Measurements from ENCODE around the gene PKNOX2. TPM values are rescaled to one million over a fixed set of nuclear protein-coding genes. Genes with fewer than 3 reads are reported as not detected.

Gene PKNOX2
- total and polyA plus RNA-seq, 2 of the 8 experiments (the other 6 are each of a cell fraction or from before 2014, with no cell fraction given) = 2.0 TPM

DNA sequence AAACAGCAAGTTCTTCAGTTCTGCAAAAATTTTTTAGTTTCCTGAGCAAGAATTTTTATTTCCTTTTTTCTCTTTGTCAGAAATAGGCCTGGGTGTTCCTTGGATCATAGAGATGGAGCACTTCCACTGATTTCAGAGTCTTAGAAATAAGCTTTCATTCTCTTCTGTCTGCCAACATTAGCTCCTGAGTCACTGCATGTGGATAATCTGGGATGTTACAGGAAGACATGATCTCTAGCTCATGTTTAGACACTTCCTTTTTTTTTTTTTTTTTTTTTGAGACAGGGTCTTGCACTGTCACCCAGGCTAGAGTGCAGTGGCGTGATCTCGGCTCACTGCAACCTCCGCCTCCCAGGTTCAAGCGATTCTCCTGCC is 39.9 kb upstream of the PKNOX2 start:
- Histone ChIP-seq H2BK12ac (ENCODE audit: low read depth, low read length) (no peak overlapping the region), H3K4me3 (ENCODE audit: extremely low read depth in 1 of 4, insufficient read depth in 2 of 4, low read depth in 3 of 4, low read length in 4 of 4) (no peak overlapping the region), H3K27me3 (replicated peaks in 1 of 4; ENCODE audit: control insufficient read depth in 3 of 4, extremely low read depth in 1 of 4, insufficient read depth in 3 of 4, low read length in 3 of 4) (peaks cover 0 to 6% (median 2%) of the 10 kb centered on the region in 4 experiments; a peak in 4 of 7 replicates), H2AFZ (ENCODE audit: low read length) (no peak overlapping the region; the same call in 1 of the 2 replicates), H2BK5ac (ENCODE audit: low read depth, low read length) (no peak overlapping the region), H2BK20ac (ENCODE audit: low read length) (no peak overlapping the region), H3K27ac (ENCODE audit: low read depth, low read length) (no peak overlapping the region), H3K23ac (ENCODE audit: insufficient read length) (no peak overlapping the region), H3K14ac (ENCODE audit: insufficient read length) (no peak overlapping the region), H2BK15ac (ENCODE audit: low read length) (no peak overlapping the region), H4K20me1 (replicated peaks in 1 of 2; ENCODE audit: control insufficient read depth in 1 of 2, insufficient read depth in 2 of 2, low read length in 2 of 2) (no peaks in the 10 kb centered on the region), H3K23me2 (ENCODE audit: low read depth, low read length) (no peaks in the 10 kb centered on the region), H4K8ac (ENCODE audit: extremely low read depth, insufficient read depth, low read length) (no peak overlapping the region), H4K5ac (ENCODE audit: insufficient read length, low read depth, low read length) (no peak overlapping the region), H3K4me1 (replicated peaks in 1 of 4; ENCODE audit: control insufficient read depth in 3 of 4, insufficient read depth in 4 of 4, low read length in 3 of 4) (no peaks in the 10 kb centered on the region), H3K79me2 (ENCODE audit: control insufficient read depth in 1 of 2, insufficient read depth in 2 of 2, low read length in 2 of 2) (no peaks in the 10 kb centered on the region), H3K18ac (ENCODE audit: extremely low read depth, low read length) (no peak overlapping the region), H3K4me2 (ENCODE audit: insufficient read depth in 1 of 2, low read depth in 2 of 2, low read length in 2 of 2) (no peak overlapping the region), H3K36me3 (ENCODE audit: control insufficient read depth in 2 of 4, insufficient read depth in 4 of 4, low read length in 3 of 4) (no peaks in the 10 kb centered on the region), H3K56ac (replicated peaks; ENCODE audit: insufficient read length, low read depth, low read length) (no peak overlapping the region), H2AK5ac (ENCODE audit: low read depth, low read length) (no peak overlapping the region), H3K4ac (replicated peaks; ENCODE audit: insufficient read length, low read depth, low read length) (no peak overlapping the region), H3K9me3 (ENCODE audit: insufficient read depth in 2 of 2, low read depth in 1 of 2, low read length in 1 of 2) (peaks cover 0 to 6% of the 10 kb centered on the region in 2 experiments; a peak in 1 of 4 replicates), H3K79me1 (ENCODE audit: low read depth, low read length) (no peaks in the 10 kb centered on the region), H3K9ac (replicated peaks in 1 of 4; ENCODE audit: extremely low read depth in 1 of 4, low read depth in 3 of 4, low read length in 3 of 4) (no peak overlapping the region), H2BK120ac (replicated peaks; ENCODE audit: low read depth, low read length) (no peak overlapping the region), H4K91ac (replicated peaks; ENCODE audit: insufficient read length, low read length) (no peak overlapping the region)
- TF ChIP-seq TBP (IDR thresholded peaks at IDR 0.05; ENCODE audit: low read depth, low read length) (no peak), TCF12 (IDR thresholded peaks at IDR 0.05; ENCODE audit: low read depth, low read length) (no peak), CBX5 (IDR thresholded peaks at IDR 0.05; ENCODE audit: low read depth, low read length) (no peak), SIRT6 (IDR thresholded peaks at IDR 0.05; ENCODE audit: low read length) (no peak), YY1 (IDR thresholded peaks at IDR 0.05; ENCODE audit: low read depth, low read length) (no peak), SUZ12 (IDR thresholded peaks at IDR 0.05; ENCODE audit: low read length) (no peak)
- WGBS, 2 experiments (ENCODE audit: extremely low coverage in 1 of 2, insufficient coverage in 1 of 2, insufficient read length in 1 of 2, insufficient replicate concordance in 2 of 2, low coverage in 1 of 2, low lambda C conversion rate in 2 of 2, missing lambda C conversion rate in 1 of 2) = 84% methylated on average over 4 of the region's 4 CpGs; no CpG with 5 or more reads in 1 of the 2 experiments
- POLR2A ChIA-PET (ENCODE audit: partially characterized antibody) = interaction anchor here (0.7 to 1.5 kb wide), 3 partner anchors 13 to 54 kb away, joined by 4 to 5 read pairs (median 4); partner anchors contain the start of gene TMEM218
- no peak for DNase-seq (ENCODE audit: low read depth in 1 of 2, low spot score in 2 of 2)
- CTCF ChIA-PET (ENCODE audit: partially characterized antibody) = interaction anchor here (0.6 to 5.2 kb wide), 39 partner anchors 8 to 306 kb away, joined by 3 to 65 read pairs (median 4); partner anchors contain the start of gene TMEM218
- FAIRE-seq = no peak

All from H1 (cell line).